Occipital lobe (tissue), 2 donors: ENCODE data around the gene KIF20A. TPM values are rescaled to one million over a fixed set of nuclear protein-coding genes. Genes with fewer than 3 reads are reported as not detected.
A peak's percentile ranks its signal among the peaks of the same experiment; 100 is the strongest.
"Not testable (repeated sequence)": the region's sequence is repeated elsewhere in the genome, so short reads cannot be mapped to it uniquely, and the experiment has no call there.

ENCODE experiments used
- DNase-seq: peaks from one replicate; lab custom pipeline; 2025; lab: John Stamatoyannopoulos, UW
- total RNA-seq: library from RNA; depleted of rRNA; stranded (reverse); fragments of >200 nt; gene quantifications from one replicate; pipeline ENCODE4 v1.2.3, GENCODE V29; 2014

KIF20A gene
- total RNA-seq, 1 donor from 2014 or later: 4.1 TPM

- no peak for DNase-seq
Observed at GRCh38 chr5:138186002-138186447, 7.1 kb downstream of the KIF20A start.

GRCh38 chr5:138188626-138189025, 9.7 kb downstream of the KIF20A start:
- DNase-seq: no peak

- no peak for DNase-seq
Observed at GRCh38 chr5:138192826-138193225, 13.9 kb downstream of the KIF20A start.

GRCh38 chr5:138193859-138194258, 14.9 kb downstream of the KIF20A start:
- not testable (repeated sequence) for DNase-seq

- DNase-seq: no peak
Observed at GRCh38 chr5:138210985-138211384, 32.1 kb downstream of the KIF20A start.

GRCh38 chr5:138212828-138213160, 33.9 kb downstream of the KIF20A start:
- peak; percentile 71 for DNase-seq

- DNase-seq: peak; percentile 89
Observed at GRCh38 chr5:138213161-138214029, 34.5 kb downstream of the KIF20A start, which contains the start of gene CDC23. Gene CDC23 (minus strand): TSS chr5:138213323. CDS start chr5:138213312, 11 bp downstream.

- no peak for DNase-seq
Observed at GRCh38 chr5:138216799-138217198, 37.9 kb downstream of the KIF20A start.

- DNase-seq: no peak
Observed at GRCh38 chr5:138223532-138223931, 44.6 kb downstream of the KIF20A start.

- no peak for DNase-seq
Observed at GRCh38 chr5:138224712-138225111, 45.8 kb downstream of the KIF20A start.

- DNase-seq: no peak
Observed at GRCh38 chr5:138226910-138227309, 48.0 kb downstream of the KIF20A start.

- DNase-seq: no peak
Observed at GRCh38 chr5:138229387-138229786, 50.5 kb downstream of the KIF20A start.

GRCh38 chr5:138230261-138230660, 51.3 kb downstream of the KIF20A start:
- DNase-seq: no peak

GRCh38 chr5:138230981-138231589, 52.2 kb downstream of the KIF20A start:
- no peak for DNase-seq

- no peak for DNase-seq
Observed at GRCh38 chr5:138233280-138233679, 54.4 kb downstream of the KIF20A start.

GRCh38 chr5:138234651-138235050, 55.7 kb downstream of the KIF20A start:
- DNase-seq: no peak

Other genes with a start within 250 kb of the KIF20A start
- 90.6 TPM for gene FAM13B, start 146.0 kb upstream of the KIF20A start, total RNA-seq
- not detected for gene WNT8A, start 95.1 kb upstream of the KIF20A start, total RNA-seq
- gene NME5, start 39.7 kb upstream of the KIF20A start, total RNA-seq: 9.4 TPM
- gene BRD8, start 482 bp upstream of the KIF20A start, total RNA-seq: 47.7 TPM
- 29.8 TPM for gene CDC23, start 34.2 kb downstream of the KIF20A start, total RNA-seq
- gene GFRA3, start 95.5 kb downstream of the KIF20A start, total RNA-seq: 0.16 TPM
- gene CDC25C, start 152.7 kb downstream of the KIF20A start, total RNA-seq: 2.3 TPM
- 26.4 TPM for gene FAM53C, start 159.2 kb downstream of the KIF20A start, total RNA-seq
- gene KDM3B, start 173.6 kb downstream of the KIF20A start, total RNA-seq: 84.1 TPM